NCI-H526 (cell line): ENCODE data around the gene NKD2.

Experiments used
- DNase-seq, 2 experiments: peaks; one replicate each; lab custom pipeline; 2025; lab: John Stamatoyannopoulos, UW

NKD2 gene

GRCh38 chr5:1030801-1031271 is 22.2 kb downstream of the NKD2 start:
- DNase-seq, result no peak

GRCh38 chr5:1031306-1031959 is 22.8 kb downstream of the NKD2 start:
- no peak for DNase-seq

GRCh38 chr5:1032011-1032410 is 23.4 kb downstream of the NKD2 start:
- no peak for DNase-seq

GRCh38 chr5:1032551-1033027 is 24.0 kb downstream of the NKD2 start:
- DNase-seq, result no peak

GRCh38 chr5:1033178-1033577 is 24.6 kb downstream of the NKD2 start:
- DNase-seq, result no peak

GRCh38 chr5:1033606-1034420 is 25.2 kb downstream of the NKD2 start:
- DNase-seq, result no peak

- no peak for DNase-seq
These were observed 25.9 kb downstream of the NKD2 start for GRCh38 chr5:1034421-1034905.

- DNase-seq, result no peak
These were observed 26.4 kb downstream of the NKD2 start for GRCh38 chr5:1034986-1035385.

GRCh38 chr5:1035421-1036405 is 27.1 kb downstream of the NKD2 start:
- DNase-seq, result no peak

- no peak for DNase-seq
These were observed 28.0 kb downstream of the NKD2 start for GRCh38 chr5:1036504-1037122.

- no peak for DNase-seq
These were observed 28.6 kb downstream of the NKD2 start for GRCh38 chr5:1037123-1037670.

- no peak for DNase-seq
These were observed 29.2 kb downstream of the NKD2 start for GRCh38 chr5:1037671-1038416.

- DNase-seq, result no peak
These were observed 30.0 kb downstream of the NKD2 start for GRCh38 chr5:1038417-1039209.

- DNase-seq, result no peak
These were observed 30.6 kb downstream of the NKD2 start for GRCh38 chr5:1039210-1039548.

GRCh38 chr5:1039706-1040260 is 31.2 kb downstream of the NKD2 start:
- no peak for DNase-seq

GRCh38 chr5:1040571-1040970 is 32.0 kb downstream of the NKD2 start:
- no peak for DNase-seq

GRCh38 chr5:1041225-1042143 is 32.9 kb downstream of the NKD2 start:
- DNase-seq, result no peak

- no peak for DNase-seq
These were observed 34.0 kb downstream of the NKD2 start for GRCh38 chr5:1042626-1043025.
